Forelimb muscle (tissue), 1 donor: ENCODE results near the gene PEX11G. TPM values are rescaled to one million over a fixed set of nuclear protein-coding genes. Genes with fewer than 3 reads are reported as not detected.

Experiments
- DNase-seq: peaks from one replicate; pipeline ENCODE4 v3.0.0-alpha.2; 2013; ENCODE audit warnings: low read depth
- polyA plus RNA-seq: library from polyadenylated mRNA; unstranded; fragments of 120-200 nt; gene quantifications from one replicate; pipeline ENCODE4 v1.2.1, GENCODE V29; 2013; ENCODE audit not compliant: insufficient read length

Gene PEX11G
- polyA plus RNA-seq, 1 donor: 2.3 TPM

- no peak for DNase-seq
Observed at GRCh38 chr19:7494416-7495098, 5.7 kb upstream of the PEX11G start.

- no peak for DNase-seq
Observed at GRCh38 chr19:7492558-7492957, 3.7 kb upstream of the PEX11G start.

GRCh38 chr19:7492142-7492541, 3.3 kb upstream of the PEX11G start:
- no peak for DNase-seq

- DNase-seq: no peak
Observed at GRCh38 chr19:7489609-7490044, 792 bp upstream of the PEX11G start.

- no peak for DNase-seq
Observed at GRCh38 chr19:7486923-7487322, 1.9 kb downstream of the PEX11G start.

GRCh38 chr19:7483720-7484201, 5.1 kb downstream of the PEX11G start:
- DNase-seq: no peak

GRCh38 chr19:7482584-7483439, 6.0 kb downstream of the PEX11G start:
- DNase-seq: no peak

- DNase-seq: no peak
Observed at GRCh38 chr19:7480970-7481255, 7.9 kb downstream of the PEX11G start.

- DNase-seq: no peak
Observed at GRCh38 chr19:7480222-7480969, 8.4 kb downstream of the PEX11G start.

- DNase-seq: no peak
Observed at GRCh38 chr19:7478843-7479227, 10.0 kb downstream of the PEX11G start.

- no peak for DNase-seq
Observed at GRCh38 chr19:7478173-7478842, 10.5 kb downstream of the PEX11G start.

GRCh38 chr19:7477758-7478157, 11.1 kb downstream of the PEX11G start:
- no peak for DNase-seq

GRCh38 chr19:7476777-7477494, 11.9 kb downstream of the PEX11G start:
- no peak for DNase-seq

- DNase-seq: no peak
Observed at GRCh38 chr19:7476241-7476640, 12.6 kb downstream of the PEX11G start.

GRCh38 chr19:7475665-7476064, 13.2 kb downstream of the PEX11G start:
- no peak for DNase-seq

GRCh38 chr19:7471696-7472615, 16.9 kb downstream of the PEX11G start:
- DNase-seq: no peak

- DNase-seq: no peak
Observed at GRCh38 chr19:7470540-7471305, 18.1 kb downstream of the PEX11G start.

- DNase-seq: no peak
Observed at GRCh38 chr19:7469669-7470285, 19.1 kb downstream of the PEX11G start.

- no peak for DNase-seq
Observed at GRCh38 chr19:7468840-7469239, 20.0 kb downstream of the PEX11G start.
